Activated CD4-positive, alpha-beta T cell treated with anti-CD3 and anti-CD28 coated beads, Interleukin-2, Interleukin-6, amounts not matched to agents 100 ng/mL and 50 ng/mL, durations not matched to agents 16 hours and 8 hours (primary cell): Measurements from ENCODE around the gene ANKH.

Experiments used
- DNase-seq: peaks from one replicate; pipeline ENCODE4 v3.0.0-alpha.2; 2020

ANKH gene

DNA sequence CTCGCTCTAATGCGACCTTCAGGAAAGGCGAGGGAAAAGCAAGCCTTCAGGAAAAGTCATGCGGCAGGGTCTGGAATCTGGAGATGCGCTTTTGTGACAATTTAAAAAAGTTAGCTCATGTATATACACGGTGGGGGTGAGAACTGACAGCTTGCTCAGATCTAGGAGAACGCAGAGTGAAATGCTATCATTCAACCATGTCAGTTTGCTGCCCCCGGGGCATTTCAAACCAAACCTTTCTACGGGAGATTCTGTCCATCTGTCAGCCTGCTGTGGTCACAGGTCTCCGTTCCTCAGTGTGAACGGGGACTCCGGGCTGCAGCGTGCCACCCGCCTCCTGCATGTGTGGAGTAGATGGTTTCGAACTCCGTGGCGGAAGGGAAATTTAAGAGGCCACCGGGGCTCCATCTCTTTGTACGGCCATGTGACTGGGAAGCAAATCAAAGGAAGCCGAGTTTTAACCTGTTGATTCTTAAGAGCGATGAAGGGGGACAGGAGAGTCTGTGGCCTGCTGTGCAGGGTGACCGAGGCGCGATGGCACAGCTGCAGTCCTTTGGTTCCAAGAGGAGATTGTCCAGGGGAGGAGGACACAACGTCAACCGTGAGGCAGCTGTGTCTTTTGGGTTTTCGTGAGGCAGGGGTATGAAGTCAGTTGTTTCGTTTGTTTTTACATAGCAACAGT is 161.1 kb downstream of the ANKH start:
- DNase-seq: no peak

DNA sequence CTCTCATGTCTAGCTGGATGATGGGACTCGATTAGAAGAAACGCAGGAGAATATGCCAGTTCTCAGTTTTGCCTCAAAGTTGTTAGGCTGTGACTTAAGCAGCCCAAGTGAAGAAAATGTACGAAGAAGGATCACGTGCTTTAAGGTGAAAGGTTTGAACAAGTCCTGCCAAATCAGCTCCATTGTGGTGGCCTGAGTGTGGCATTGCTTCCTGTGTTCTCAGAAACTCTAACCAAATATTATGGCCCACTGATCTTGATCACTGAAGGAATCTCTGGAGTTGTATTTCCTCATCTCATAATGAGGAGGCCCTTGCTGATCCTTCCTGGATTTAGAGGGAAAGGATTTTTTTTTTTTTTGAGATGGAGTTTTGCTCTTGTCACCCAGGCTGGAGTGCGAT is 163.0 kb downstream of the ANKH start:
- DNase-seq: peak; percentile 26

DNA sequence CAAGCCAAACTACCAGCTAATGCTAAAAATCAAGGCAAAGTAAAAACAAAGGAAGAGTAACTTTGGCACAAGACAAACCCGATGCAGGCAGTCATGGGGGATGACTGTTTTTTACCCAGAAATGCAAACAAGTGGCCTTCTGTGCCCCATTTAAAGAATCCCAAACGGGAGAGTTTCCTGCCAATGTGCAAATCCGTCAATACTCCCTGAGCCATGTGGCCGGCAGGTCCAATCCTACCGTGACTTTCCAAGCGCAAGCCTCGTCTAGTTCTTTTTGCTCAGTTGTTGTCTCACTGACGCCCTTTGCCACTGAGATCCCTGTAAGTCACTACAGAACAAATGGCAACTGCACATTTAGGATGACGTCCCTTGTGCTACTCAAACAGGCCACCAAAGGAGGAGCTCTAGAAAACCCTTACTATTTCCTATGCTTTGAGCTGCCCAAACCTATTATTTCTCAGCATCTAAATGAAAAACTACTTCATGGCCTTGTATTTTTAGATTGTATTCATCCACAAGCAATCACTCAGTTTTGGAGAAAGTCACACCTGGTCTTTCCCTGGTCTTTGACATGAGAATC is 163.7 kb downstream of the ANKH start:
- no peak for DNase-seq

DNA sequence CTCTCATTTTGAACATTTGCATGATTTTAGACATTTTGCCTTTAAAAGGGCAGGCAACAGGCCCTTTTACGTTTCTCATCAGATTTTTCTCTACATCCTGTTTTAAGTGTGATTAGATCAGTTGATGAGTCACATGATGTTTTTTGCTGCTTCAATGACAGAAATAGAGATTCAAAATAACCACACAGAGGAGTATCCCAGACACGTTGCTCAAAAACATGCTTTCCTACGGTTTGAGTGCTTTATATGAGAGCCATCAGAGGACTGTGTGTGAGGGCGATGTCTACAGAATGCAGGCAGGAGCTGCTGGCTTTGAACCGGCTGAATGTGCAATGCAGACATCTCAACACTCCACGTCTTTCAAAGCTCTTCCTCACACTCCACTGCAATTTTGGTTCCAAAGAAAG is 165.0 kb downstream of the ANKH start:
- peak; percentile 85 for DNase-seq

DNA sequence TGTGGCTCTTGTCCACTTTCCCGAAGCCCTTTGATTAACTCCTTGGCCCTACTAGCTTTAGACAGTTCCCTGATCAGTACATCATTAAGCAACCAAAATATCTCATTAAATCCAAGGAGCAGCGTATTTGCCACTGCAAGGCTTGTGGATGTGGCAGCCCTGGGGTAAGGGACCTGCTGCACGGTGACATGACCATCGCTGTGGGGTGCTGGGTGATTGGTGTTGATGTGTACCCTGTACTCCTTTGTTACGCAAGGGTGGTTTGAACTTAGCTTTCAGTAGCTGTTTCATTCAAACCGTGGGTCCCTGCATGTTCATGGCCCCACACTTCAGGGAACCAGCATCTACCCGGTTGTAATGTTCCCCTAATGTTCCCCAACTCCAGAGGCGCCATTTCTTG is 166.0 kb downstream of the ANKH start:
- no peak for DNase-seq

DNA sequence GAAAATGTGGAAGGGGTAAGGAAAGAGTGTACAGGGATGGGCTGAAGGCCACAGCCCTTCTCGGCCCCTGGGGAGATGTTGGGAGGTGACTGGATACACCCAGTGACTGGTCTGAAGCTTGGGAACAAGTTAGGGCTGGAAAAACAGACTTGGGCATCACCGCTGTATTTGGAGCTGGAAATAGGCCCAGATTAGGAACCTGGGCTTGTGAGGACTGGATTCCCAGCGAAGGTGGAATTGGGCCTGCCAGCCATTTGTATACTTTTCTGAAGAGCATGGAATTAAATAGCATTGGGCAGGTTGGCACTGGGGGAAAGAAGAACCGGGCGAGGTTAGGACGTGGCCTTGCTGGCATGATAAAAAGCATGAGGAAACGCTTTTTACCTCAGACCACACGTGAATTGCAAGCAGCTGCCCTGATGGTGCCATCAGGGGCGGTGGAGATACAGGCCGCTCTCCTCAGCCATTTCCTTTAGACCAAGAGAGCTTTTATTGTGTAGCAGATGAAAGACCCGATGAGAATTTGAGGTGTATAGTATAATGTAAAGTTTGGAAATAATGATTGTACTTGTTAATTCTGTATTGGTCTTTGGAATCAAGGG is 169.2 kb downstream of the ANKH start:
- no peak for DNase-seq

DNA sequence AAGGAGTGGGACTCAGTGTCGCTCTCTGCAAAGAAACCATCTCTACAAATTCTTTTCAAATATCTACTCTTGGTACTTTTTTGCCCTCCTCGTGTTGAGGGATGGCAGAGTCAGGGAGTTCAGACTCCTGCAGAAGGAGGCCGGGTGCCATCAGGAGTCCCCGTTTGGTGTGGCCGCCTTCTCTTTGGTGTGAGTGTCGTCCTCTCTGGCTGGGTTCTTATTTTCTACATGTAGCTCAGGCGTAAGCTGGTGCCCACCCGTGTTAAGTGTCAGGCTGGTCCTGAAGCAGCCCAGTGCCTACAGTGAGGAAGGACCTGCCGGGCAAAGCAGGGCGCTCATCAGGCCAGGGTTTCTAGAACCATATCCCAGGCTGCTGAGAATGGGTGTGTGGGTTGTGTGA is 170.0 kb downstream of the ANKH start:
- DNase-seq: no peak

DNA sequence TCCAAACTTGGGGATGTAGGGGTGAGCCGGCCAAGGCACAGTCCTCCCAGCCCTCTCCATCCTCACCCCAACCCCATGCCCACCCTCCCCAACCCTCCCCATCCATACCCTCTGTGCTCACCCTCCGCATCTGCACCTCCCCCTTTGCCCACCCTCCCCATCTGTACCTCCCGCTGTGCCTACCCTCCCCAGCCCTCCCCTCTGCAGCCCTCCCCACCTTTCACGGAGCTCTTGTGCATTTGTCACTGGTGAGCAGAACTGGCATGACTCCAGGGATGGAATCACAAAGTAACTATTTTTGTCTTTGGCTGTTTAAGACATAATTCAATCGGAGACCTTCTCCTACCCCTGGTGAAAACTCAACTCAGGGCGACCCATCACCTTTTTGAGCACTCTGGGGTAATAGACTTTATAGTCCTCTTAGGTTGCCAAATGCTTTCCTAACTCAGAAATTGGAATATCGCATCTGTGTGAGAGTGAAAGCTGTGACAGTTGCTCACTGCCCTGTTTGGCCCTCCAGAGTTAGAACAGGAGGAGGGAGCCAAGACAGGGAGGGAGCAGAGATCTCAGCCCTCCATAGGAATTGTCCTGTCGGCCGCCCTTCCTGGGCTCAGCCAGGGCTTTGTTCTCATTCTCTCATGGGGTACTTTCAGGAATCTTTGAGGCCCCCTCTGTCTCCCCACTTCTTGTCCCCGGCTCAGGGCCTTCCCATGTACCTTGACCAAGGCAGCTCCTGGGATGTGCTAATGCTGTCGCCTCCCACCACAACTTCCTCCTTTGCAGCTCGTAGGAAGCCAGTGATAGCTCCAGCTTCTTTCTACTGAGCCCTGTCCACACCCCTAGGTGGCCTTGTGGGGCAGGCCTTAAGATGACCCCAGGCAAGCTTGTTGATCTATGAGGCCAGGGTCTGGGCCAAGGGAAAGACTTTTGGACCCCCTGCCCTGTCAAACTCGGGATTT is 170.8 kb downstream of the ANKH start:
- no peak for DNase-seq

DNA sequence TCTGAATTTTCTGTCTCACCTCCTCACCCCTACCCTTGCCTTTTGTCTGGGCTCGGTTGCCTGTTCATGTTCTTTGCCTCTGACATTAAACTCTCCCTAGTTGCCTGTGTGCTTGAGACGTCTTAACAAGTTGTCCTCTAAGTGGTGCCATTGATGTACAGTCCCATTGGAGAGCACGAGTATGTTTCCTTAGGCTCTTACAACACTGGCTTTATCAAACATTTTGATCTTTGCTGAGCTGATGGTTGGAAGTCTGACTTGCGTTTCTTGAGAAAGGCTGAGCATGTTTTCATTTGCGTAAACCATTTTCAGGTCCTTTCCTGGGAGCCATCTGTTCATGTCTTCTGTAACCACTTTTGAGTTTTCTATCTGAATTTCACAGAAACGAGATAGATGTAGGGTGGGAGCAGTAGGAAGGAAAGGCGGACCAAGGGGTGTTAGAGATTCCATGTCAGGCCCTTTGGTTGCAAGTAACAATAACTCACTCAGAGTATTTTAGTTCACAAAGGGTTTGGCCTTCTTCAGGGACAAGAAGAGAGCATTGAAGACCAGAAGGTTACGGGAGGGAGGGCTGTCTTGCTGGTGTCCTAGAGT is 171.7 kb downstream of the ANKH start:
- no peak for DNase-seq

DNA sequence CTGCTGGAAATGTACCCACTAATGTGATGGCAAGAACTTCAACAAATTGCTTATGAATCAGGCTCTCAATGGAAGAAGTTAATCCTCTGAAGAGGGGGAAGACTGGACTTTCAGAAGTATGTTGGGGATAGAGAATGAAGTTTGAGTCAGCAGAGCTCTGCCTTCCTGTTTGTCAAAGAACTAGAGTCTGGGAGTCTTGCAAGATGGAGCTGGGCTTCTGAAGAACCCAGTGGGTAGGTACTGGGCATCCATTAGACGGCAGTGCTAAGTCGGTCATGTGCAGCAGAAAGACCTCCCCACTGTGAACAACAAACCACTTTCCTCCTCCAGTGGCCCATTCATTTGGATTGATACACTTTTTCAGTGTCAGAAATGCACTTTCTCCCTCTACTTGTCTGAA is 172.4 kb downstream of the ANKH start:
- DNase-seq: no peak

DNA sequence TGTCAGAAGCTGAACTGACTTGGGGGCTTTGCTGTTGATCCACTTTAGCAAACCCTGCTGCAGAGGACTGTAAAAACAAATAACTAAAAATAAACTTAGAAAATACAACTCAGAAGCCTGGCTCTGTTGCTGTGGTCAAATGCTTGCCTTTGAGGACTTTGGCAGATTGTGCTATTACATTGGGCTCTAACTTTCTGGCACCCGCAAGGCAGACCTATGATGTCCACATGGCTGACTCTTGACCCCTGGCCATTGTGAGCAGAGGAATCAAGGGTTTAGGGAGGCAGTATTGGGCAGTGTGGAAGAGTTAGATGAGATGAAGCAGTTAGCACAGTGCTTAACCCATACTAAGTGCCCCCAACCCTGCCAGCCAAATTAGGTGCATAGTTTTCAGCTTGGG is 173.1 kb downstream of the ANKH start:
- no peak for DNase-seq

DNA sequence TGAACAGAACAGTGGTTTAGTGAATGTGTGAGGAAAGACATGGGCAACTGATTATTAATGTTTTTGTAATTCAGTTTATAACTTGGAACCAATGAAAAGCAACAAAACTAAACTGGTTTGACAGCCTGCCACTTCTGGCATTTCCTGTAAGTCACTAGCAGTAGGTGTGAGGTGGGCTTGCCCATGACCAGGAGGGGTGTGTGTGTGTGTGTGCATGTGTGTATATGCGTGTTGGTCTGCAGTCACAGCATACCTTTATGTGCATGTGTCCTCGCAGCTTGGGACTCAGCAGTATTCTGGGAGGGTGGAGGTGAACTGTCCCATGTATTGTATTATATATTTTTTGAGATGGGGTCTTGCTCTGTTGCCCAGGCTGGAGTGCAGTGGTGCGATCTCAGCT is 174.7 kb downstream of the ANKH start:
- DNase-seq: no peak

DNA sequence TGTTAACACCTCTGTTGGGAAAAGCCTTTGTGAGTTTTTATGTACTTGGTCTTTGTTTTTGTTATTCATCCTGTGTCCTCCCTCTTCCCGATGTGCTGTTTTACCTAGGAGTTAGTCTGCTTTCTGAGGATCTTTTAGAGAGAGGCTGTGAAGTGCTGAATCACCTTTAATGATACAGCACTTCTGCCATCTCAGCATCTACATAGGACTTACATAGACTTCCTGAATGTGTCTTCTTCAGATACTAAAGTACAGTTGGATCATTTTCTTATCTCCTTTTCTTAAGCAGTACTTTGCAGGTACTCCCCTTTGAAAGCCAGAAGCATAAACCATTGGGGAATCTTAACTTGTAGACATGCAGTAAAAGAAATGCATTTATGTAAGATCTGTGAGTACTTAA is 175.5 kb downstream of the ANKH start:
- DNase-seq: no peak

DNA sequence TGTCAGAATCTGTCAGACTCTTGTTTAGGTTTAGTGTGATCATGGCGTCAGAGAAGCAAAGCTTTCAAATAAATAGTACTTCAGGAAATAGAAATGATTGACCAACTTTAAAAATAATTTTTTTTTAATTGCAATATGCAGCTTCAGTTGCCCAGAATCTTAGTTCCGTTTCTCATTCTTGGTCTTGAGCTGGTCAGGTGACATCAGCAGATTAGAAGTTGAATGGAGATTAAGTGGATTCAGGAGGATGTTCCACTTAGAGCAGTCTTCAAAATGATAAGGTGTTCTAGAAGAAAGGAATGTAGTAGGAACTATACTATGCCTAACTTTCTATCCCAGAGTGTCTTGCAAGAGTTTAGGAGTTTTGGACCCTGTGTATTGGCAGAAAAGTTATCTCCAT is 176.4 kb downstream of the ANKH start:
- DNase-seq: no peak

DNA sequence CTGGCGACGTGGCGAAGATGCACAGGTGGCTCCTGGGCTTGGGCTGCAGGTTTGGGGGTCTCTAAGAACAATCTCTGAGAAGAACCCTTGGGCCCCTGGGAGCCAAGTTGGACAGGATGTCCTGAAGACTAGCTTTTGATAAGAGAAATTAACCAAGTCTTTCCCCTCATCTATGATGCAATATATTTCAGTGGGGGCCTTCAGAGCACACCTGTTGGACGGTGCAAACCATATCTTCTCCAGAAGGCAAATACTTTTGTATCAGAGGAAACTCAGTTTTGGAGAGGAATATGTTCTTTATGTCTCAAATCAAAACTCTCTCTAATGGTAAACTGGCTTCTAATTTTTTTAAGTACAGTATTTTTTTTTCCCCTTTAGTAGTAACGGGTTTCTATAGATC is 178.5 kb downstream of the ANKH start:
- DNase-seq: no peak

DNA sequence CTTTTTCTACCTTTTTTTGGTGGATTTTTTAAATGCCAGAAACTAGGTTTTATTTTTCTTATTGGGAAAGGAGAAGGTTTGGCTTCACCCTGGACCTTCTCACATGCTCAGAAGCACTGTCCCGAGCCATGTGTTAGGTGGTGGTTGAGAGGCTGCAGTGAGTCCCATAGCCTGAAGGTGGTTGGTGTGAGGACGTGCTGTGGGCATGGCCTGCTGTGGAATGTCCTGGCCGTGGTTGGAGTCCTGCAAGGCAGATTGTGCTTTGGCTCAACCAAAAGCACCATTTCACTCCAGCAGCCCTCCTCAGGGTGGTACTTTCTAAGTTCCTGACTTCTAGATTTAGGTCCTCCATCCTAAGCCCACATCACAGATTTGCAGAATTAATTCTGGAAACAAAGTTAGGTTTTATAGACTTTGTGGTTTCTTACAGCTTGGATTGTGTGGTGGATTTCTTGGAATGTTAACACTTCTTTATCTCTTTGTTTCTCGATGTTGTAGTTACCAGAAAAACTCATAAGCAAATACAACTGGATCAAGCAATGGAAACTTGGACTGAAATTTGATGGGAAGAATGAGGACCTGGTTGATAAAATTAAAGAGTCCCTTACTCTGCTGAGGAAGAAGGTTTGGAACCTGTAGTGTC is 184.4 kb downstream of the ANKH start:
- DNase-seq: no peak

DNA sequence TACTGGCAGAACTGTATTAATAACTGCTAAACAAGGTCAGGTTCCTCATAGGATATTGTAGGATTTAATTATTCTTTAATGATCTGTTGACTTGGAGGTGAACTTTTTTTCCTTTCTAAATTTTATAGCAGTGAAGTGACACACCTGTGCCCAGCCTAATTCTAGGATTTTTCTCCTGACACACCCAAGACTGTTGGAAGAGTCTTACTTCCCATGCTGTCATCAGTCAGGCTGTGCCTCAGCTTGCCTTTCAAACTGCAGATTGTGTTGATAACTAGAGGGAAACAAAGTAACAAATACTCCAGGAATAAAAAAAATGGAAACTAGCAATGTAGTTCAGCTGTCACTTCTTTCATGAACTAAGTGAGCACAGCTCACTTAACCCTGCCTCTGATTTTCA is 185.1 kb downstream of the ANKH start:
- DNase-seq: no peak

DNA sequence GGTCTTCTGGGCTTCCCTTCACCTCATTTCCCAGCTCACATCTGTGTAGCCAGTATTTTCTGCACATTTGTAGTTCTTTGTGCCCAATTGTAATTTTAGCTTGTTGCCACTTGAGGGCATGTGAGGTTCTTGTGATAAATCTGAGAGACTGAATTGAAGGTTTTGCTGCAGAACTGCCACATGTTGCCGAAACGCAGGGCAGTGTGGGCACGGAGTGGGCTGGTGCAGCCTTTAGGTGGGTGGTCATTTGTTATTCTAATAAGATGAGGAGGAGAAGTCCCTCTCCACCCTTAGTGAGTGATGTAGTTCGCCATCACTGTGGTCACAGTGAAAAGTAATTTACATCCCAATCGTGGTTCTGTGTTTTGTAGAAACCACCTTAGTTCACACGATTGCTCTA is 185.8 kb downstream of the ANKH start:
- peak; percentile 69 for DNase-seq

DNA sequence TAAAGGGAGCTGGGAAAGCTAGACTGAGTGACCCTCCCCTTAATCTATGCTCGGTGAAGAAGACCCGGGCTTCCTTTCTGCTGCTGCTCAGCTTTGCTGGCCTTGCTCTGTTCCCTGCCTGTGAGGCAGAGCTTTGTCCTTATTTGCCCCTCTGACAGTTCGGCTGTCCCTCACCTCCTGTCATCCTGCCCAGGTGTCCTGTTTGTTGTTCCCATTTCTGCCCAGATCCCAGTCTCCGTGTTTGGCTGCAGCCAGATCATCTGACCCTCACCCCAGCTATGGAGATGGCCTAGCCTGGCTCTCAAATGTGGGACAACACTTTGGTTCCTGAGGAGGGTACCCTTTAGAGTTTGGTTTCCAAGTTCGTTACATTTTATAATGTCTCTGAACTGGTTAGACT is 186.8 kb downstream of the ANKH start:
- DNase-seq: no peak

DNA sequence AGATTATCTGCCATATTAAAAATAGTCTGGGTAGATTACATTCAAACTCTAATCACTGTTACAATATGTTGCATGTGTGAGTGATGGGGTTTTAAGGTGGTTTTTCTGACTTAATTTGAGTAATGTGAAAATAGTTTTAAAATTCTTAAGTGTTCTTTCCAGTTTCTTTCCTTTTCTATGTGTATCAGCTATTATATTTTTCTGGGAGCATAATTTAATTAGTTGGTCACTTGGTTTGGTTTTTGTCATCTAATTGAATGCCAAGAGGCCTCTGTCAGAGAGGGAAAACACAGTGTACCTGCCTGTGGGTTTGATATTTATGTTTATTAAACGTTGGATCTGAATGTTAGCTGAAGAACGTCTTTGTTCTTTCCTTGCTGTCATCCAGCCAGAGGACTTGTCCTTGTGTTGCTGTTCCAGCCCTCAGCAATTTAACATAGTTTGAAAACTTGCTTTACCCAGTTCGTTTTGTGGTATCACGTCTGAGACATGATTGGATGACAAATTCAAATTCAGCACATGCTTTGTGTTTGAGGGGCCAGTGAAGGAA is 187.6 kb downstream of the ANKH start:
- DNase-seq: no peak

DNA sequence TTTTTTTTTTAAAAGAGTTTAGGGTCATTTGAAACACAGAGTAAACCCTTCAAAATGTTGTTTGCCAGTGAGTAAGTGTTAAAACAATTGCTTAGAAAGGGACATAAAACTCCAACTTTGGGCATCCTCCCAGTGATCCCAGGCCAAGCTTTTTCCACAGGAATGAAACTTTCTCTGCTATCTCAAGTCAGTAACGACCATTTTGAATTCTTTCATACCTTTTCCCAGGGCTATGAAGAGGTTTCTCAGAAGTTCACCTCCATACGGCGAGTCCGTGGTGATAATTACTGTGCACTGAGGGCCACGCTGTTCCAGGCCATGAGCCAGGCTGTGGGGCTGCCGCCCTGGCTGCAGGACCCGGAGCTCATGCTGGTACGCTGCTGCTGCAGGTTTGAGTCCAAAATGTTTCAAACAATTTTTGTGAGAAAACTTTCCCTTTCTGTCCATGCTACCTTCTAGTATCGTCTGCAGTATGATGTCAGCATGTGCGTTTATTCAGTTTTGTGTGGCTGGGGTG is 190.3 kb downstream of the ANKH start:
- no peak for DNase-seq

DNA sequence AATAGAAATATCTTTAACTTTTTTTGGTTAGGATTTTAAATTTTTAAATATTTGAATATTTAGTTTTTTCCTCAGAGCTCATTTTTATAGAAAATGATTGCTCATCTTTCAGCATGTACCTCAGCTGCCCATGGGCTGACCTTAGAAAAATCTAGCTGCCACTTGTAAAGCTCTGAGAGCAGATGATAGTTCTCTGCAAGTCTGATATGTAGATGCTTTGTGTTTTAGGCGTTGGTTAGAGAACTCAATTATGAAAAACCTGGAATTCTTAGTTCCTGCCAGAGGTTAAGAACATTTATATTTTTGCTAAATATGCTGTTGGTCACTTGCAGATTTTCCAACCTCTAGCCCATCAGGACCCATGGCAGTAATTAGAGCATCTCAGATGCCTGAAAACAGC is 192.0 kb downstream of the ANKH start:
- DNase-seq: no peak
